Activated CD8-positive, alpha-beta T cell treated with anti-CD3 and anti-CD28 coated beads for 36 hours (primary cell): ENCODE results near the gene TRPC4AP. TPM values are rescaled to one million over a fixed set of nuclear protein-coding genes. Genes with fewer than 3 reads are reported as not detected.

ENCODE experiments used
- ATAC-seq: fragments of 200-7000 bp; cut with Tn5 transposase; one replicate; pipeline ENCODE4 v1.10.0; 2021; ENCODE audit warnings: mild to moderate bottlenecking, moderate library complexity
- CTCF ChIA-PET: fragments of 350-600 bp; sonication (Branson Sonifier 250); formaldehyde crosslinking; loops from one replicate; lab custom pipeline; 2021; ENCODE audit warnings: antibody characterized with exemption; lab: Charles Lee
- POLR2A ChIA-PET: fragments of 350-600 bp; sonication (Branson Sonifier 250); formaldehyde crosslinking; loops from one replicate; lab custom pipeline; 2021; ENCODE audit warnings: antibody characterized with exemption; lab: Charles Lee
- DNase-seq: peaks from one replicate; pipeline ENCODE4 v3.0.0-alpha.2; 2020
- H3K27ac Mint-ChIP-seq: one replicate; pipeline ENCODE4 v1.8.0; 2021; ENCODE audit warnings: mild to moderate bottlenecking, mixed read lengths
- H3K27me3 Mint-ChIP-seq: one replicate; pipeline ENCODE4 v1.8.0; 2021; ENCODE audit warnings: mixed read lengths
- H3K36me3 Mint-ChIP-seq: one replicate; pipeline ENCODE4 v1.8.0; 2021; ENCODE audit warnings: low read depth, mixed read lengths
- H3K4me1 Mint-ChIP-seq: one replicate; pipeline ENCODE4 v1.8.0; 2021; ENCODE audit warnings: low read depth, mixed read lengths
- H3K4me3 Mint-ChIP-seq: one replicate; pipeline ENCODE4 v1.8.0; 2021; ENCODE audit warnings: mild to moderate bottlenecking, moderate library complexity, mixed read lengths
- H3K9me3 Mint-ChIP-seq: one replicate; pipeline ENCODE4 v1.8.0; 2021; ENCODE audit warnings: mixed read lengths
- intact Hi-C: fragments of 100-400 bp; cut with micrococcal nuclease; formaldehyde crosslinking; loops from one replicate; pipeline ENCODE4 v1.10.0; 2022
- total RNA-seq, 2 experiments: library from RNA; stranded (reverse); gene quantifications; one replicate each; pipeline ENCODE4 v1.2.3, GENCODE V29; 2021
- TF ChIP-seq, protein P1 (sequence below): fragments of 200-600 bp; IDR thresholded peaks from one replicate; pipeline ENCODE4 v1.8.0; 2022; ENCODE audit warnings: antibody characterized with exemption, mild to moderate bottlenecking

TRPC4AP gene
- total RNA-seq, 2 experiments from 2014 or later = 34.2 to 38.2 TPM

DNA sequence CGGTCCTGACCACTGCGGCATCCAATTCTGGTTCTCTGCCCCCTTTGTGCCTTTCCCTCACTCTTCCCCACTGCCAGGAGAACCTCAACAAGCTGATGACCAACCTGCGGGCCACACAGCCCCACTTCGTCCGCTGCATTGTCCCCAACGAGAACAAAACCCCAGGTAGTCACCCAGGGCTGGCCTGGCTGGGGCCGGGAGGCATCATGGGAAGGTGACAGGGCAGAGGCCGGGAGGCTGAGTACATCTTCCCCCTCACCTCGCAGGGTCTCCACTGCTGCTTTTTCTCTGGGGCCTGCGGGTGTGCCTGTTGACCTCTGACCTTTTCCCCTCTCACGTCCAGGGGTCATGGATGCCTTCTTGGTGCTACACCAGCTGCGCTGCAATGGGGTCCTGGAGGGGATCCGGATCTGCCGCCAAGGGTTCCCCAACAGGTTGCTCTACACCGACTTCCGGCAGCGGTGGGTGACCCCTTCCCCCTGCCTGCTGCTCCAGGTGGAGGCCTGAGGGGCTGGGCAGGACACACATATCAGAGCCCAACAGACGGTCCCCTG is 101.9 kb downstream of the TRPC4AP start:
- ATAC-seq = no peak
- no peaks in the 10 kb centered on the region for H3K9me3 Mint-ChIP-seq
- H3K36me3 Mint-ChIP-seq = no peaks in the 10 kb centered on the region
- no peaks in the 10 kb centered on the region for H3K4me1 Mint-ChIP-seq
- DNase-seq = no peak
- H3K27me3 Mint-ChIP-seq = no peaks in the 10 kb centered on the region
- CTCF ChIA-PET = no interaction called here
- intact Hi-C loops = no loop called here
- no peak overlapping the region for H3K27ac Mint-ChIP-seq
- TF ChIP-seq, protein P1, sequence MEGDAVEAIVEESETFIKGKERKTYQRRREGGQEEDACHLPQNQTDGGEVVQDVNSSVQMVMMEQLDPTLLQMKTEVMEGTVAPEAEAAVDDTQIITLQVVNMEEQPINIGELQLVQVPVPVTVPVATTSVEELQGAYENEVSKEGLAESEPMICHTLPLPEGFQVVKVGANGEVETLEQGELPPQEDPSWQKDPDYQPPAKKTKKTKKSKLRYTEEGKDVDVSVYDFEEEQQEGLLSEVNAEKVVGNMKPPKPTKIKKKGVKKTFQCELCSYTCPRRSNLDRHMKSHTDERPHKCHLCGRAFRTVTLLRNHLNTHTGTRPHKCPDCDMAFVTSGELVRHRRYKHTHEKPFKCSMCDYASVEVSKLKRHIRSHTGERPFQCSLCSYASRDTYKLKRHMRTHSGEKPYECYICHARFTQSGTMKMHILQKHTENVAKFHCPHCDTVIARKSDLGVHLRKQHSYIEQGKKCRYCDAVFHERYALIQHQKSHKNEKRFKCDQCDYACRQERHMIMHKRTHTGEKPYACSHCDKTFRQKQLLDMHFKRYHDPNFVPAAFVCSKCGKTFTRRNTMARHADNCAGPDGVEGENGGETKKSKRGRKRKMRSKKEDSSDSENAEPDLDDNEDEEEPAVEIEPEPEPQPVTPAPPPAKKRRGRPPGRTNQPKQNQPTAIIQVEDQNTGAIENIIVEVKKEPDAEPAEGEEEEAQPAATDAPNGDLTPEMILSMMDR = no peak
- POLR2A ChIA-PET = interaction anchor here (1.8 kb wide), 1 partner anchor 11 kb away, joined by 5 read pairs; no protein-coding TSS in a partner anchor
- no peak overlapping the region for H3K4me3 Mint-ChIP-seq

DNA sequence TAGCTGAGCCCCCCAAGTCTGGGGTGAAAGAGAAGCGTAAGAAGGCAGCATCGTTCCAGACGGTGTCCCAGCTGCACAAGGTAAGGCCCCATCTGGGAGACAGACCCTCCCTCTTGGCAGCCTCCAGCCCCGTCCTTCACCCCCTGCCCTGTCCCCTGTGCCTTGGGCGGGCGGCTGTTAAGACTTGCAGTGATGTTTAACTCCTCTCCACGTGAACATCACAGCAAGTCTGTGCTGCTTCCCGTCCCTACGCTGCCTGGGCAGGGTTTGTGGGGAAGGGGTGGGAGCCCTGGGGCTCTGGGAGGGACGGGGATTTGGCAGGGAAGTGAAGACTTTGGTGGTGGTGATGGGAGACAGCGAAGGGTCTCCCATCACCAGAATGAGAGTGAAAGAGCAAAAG is 102.4 kb downstream of the TRPC4AP start:
- TF ChIP-seq, protein P1 = no peak
- DNase-seq (no peak), ATAC-seq (no peak)
- H3K4me1 Mint-ChIP-seq = no peaks in the 10 kb centered on the region
- H3K9me3 Mint-ChIP-seq = no peaks in the 10 kb centered on the region
- no peak overlapping the region for H3K27ac Mint-ChIP-seq
- H3K27me3 Mint-ChIP-seq = no peaks in the 10 kb centered on the region
- no peaks in the 10 kb centered on the region for H3K36me3 Mint-ChIP-seq
- intact Hi-C loops = no loop called here
- H3K4me3 Mint-ChIP-seq = no peak overlapping the region
- ChIA-PET CTCF (no interaction called here), POLR2A (interaction anchor here (1.8 kb wide), 1 partner anchor 11 kb away, joined by 5 read pairs; no protein-coding TSS in a partner anchor)

DNA sequence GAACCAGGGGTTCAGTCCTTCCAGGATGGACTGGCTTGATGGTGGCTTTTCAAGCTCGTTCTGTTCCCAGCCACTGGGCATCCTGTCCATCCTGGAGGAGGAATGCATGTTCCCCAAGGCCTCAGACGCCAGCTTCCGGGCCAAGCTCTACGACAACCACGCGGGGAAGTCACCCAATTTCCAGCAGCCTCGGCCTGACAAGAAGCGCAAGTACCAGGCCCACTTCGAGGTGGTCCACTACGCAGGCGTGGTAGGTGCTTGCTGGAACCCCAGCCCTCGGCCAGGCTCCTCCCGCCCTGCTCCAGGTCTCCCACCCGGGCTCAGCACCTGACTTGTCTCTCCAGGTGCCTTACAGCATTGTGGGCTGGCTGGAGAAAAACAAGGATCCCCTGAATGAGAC is 102.9 kb downstream of the TRPC4AP start:
- no peaks in the 10 kb centered on the region for H3K27me3 Mint-ChIP-seq
- no peak for ATAC-seq
- H3K36me3 Mint-ChIP-seq = no peaks in the 10 kb centered on the region
- TF ChIP-seq, protein P1 = no peak
- ChIA-PET CTCF (no interaction called here), POLR2A (no interaction called here)
- no peak for DNase-seq
- intact Hi-C loops = no loop called here
- no peaks in the 10 kb centered on the region for H3K9me3 Mint-ChIP-seq
- no peak overlapping the region for H3K27ac Mint-ChIP-seq
- no peaks in the 10 kb centered on the region for H3K4me1 Mint-ChIP-seq
- H3K4me3 Mint-ChIP-seq = no peak overlapping the region

DNA sequence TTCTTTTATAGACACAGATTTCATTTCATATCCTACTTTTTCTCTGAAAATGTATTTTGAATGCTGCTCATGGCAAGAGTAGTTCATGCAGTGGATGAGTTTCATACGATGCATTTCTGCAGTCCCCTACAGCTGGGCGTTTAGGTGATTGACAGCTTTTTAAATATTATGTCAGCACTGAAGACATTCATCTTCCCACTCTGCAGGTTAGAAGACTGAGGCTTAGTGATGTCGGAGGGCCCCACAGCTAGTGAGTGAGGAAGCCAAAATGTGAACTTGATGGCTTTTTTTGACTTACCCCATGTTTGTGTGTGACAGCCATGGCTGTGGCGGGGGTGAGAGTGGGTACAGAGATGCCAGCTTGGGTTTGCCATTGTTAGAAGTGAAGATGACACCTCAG is 103.5 kb downstream of the TRPC4AP start:
- ChIA-PET POLR2A (no interaction called here), CTCF (no interaction called here)
- no peak for ATAC-seq
- DNase-seq = no peak
- Mint-ChIP-seq H3K27ac (no peak overlapping the region), H3K27me3 (no peaks in the 10 kb centered on the region), H3K4me3 (no peak overlapping the region), H3K36me3 (no peaks in the 10 kb centered on the region), H3K4me1 (no peaks in the 10 kb centered on the region), H3K9me3 (no peaks in the 10 kb centered on the region)
- intact Hi-C loops = no loop called here
- TF ChIP-seq, protein P1 = no peak

DNA sequence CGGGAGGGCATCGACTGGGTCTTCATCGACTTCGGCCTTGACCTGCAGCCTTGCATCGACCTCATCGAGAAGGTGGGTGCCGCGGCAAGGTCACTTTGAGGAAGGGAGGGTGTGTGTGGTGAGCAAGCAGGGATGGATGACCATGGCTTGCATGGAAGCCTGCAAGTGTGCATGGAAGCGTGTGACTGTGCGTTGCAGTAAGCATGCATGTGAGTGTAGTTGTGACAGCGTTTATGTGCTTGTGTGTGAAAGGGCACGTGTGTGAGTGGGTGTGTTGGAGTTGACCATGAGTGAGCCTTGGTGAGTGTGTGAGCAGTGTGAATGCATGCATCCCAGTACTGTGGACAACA is 104.4 kb downstream of the TRPC4AP start:
- H3K27me3 Mint-ChIP-seq = peaks cover 2% of the 10 kb centered on the region
- ChIA-PET POLR2A (no interaction called here), CTCF (no interaction called here)
- TF ChIP-seq, protein P1 = no peak
- no peak overlapping the region for H3K4me3 Mint-ChIP-seq
- no peaks in the 10 kb centered on the region for H3K4me1 Mint-ChIP-seq
- no peaks in the 10 kb centered on the region for H3K9me3 Mint-ChIP-seq
- no peak overlapping the region for H3K27ac Mint-ChIP-seq
- DNase-seq (no peak), ATAC-seq (no peak)
- intact Hi-C loops = no loop called here
- H3K36me3 Mint-ChIP-seq = no peaks in the 10 kb centered on the region
